RWPE1 (cell line): ENCODE data around the gene CBLL1.

Experiments
- CTCF ChIA-PET: fragments of 350-600 bp; sonication (Branson Sonifier 250); formaldehyde crosslinking; extraction: SDS; loops from one replicate; lab custom pipeline; 2021; lab: Yijun Ruan, JAX
- POLR2A ChIA-PET: fragments of 400-600 bp; formaldehyde crosslinking; extraction: SDS; loops from one replicate; lab custom pipeline; 2020; ENCODE audit warnings: antibody characterized with exemption; ENCODE audit not compliant: low non-redundant PET; lab: Yijun Ruan, JAX
- DNase-seq: peaks from one replicate; pipeline ENCODE4 v3.0.0; 2012; ENCODE audit warnings: low spot score
- H3K27ac ChIP-seq: fragments of 450-650 bp; 2 replicates; pipeline ENCODE4 v1.5.1; 2017
- TF ChIP-seq, protein P1 (sequence below): fragments of 450-650 bp; conservative IDR thresholded peaks from 2 replicates; pipeline ENCODE4 v1.5.1; 2017; ENCODE audit warnings: low read depth, mild to moderate bottlenecking

Gene CBLL1

GRCh38 chr7:107792364-107792763 is 48.4 kb downstream of the CBLL1 start:
- ChIA-PET CTCF (interaction anchor here (0.9 kb wide), 1 partner anchor 26 kb away, joined by 4 read pairs; no protein-coding TSS in a partner anchor), POLR2A (no interaction called here)
- H3K27ac ChIP-seq, result no peak overlapping the region
- DNase-seq, result no peak
- TF ChIP-seq, protein P1, sequence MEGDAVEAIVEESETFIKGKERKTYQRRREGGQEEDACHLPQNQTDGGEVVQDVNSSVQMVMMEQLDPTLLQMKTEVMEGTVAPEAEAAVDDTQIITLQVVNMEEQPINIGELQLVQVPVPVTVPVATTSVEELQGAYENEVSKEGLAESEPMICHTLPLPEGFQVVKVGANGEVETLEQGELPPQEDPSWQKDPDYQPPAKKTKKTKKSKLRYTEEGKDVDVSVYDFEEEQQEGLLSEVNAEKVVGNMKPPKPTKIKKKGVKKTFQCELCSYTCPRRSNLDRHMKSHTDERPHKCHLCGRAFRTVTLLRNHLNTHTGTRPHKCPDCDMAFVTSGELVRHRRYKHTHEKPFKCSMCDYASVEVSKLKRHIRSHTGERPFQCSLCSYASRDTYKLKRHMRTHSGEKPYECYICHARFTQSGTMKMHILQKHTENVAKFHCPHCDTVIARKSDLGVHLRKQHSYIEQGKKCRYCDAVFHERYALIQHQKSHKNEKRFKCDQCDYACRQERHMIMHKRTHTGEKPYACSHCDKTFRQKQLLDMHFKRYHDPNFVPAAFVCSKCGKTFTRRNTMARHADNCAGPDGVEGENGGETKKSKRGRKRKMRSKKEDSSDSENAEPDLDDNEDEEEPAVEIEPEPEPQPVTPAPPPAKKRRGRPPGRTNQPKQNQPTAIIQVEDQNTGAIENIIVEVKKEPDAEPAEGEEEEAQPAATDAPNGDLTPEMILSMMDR, result no peak

DNA sequence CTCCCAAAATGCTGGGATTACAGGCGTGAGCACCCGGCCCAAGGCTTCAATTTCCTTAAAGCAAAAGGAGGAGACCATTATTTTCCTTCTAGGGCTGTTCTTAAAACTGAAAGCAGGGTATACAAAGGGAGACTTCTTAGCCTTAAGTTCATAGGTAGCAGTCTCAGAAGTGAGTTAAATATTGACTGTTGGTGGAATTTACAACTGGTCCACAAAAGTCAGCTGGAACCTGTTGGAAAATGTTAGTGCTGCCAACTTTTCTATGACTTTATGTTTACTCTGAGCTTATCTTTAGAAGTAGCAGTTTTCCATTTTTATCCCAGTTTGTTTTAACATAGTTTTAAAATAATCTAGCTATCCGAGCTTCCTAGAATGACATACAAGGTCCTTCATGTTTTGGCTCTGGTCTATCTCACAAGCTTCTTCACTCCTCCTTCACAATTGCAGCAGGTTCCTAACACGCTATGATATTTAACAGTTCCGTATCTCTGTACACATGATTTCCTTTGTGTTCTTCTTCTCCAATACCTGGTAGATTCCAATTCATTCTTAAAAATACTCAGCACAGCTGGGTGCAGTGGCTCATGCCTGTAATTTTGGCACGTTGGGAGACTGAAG is 55.8 kb downstream of the CBLL1 start:
- CTCF ChIA-PET, result interaction anchor here (0.6 kb wide), 1 partner anchor 21 kb away, joined by 3 read pairs; no protein-coding TSS in a partner anchor
- H3K27ac ChIP-seq, result no peak overlapping the region
- no peak for DNase-seq
- POLR2A ChIA-PET, result no interaction called here
- TF ChIP-seq, protein P1, result no peak

GRCh38 chr7:107803009-107803610 is 59.2 kb downstream of the CBLL1 start, which contains the start of gene SLC26A3:
TSS of gene SLC26A3 (minus strand) at chr7:107803223. CDS start at chr7:107794509, 8,714 bp downstream.
- TF ChIP-seq, protein P1, result no peak
- POLR2A ChIA-PET, result no interaction called here
- CTCF ChIA-PET, result interaction anchor here (0.6 to 0.7 kb wide), 2 partner anchors 13 to 72 kb away, joined by 3 read pairs; no protein-coding TSS in a partner anchor
- H3K27ac ChIP-seq, result no peak within 1 kb of the TSS
- no peak for DNase-seq

- POLR2A ChIA-PET, result no interaction called here
- TF ChIP-seq, protein P1, result no peak
- CTCF ChIA-PET, result no interaction called here
- DNase-seq, result no peak
- no peak overlapping the region for H3K27ac ChIP-seq
These were observed 65.2 kb downstream of the CBLL1 start for GRCh38 chr7:107809179-107809578.

- no peak overlapping the region for H3K27ac ChIP-seq
- TF ChIP-seq, protein P1, result no peak
- no peak for DNase-seq
- ChIA-PET CTCF (no interaction called here), POLR2A (no interaction called here)
These were observed 66.7 kb downstream of the CBLL1 start for GRCh38 chr7:107810626-107811025.
